ENCODE results near the gene DLEC1. TPM values are rescaled to one million over a fixed set of nuclear protein-coding genes. Genes with fewer than 3 reads are reported as not detected.

Gene DLEC1
- total and polyA plus RNA-seq, 4 donors: 1.2 to 8.4 (median 7.0) TPM

DNA sequence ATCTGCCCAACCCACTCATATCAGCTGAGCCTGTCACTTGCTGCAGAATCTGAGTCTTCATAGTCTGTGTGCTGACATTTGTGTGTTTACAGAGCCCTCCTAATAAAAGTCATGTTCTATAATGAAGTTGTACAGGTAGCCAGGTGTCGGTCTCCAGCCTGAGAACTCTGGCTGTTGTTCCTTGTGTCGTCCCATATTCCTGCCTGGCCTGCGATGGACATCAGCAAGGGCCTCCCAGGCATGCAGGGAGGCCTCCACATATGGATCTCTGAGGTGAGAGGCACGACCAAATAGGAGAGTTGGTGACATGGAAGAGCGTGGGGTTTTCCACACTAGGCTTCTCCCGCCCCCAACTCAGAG is 45.6 kb upstream of the DLEC1 start:
- 78% methylated on average over 4 of the region's 6 CpGs for WGBS (ENCODE audit: insufficient coverage)
- H3K27ac ChIP-seq (ENCODE audit: low read depth, low read length): peak overlapping the region; percentile 83
- H3K4me3 ChIP-seq (ENCODE audit: low read depth, low read length): peak overlapping the region; percentile 79

DNA sequence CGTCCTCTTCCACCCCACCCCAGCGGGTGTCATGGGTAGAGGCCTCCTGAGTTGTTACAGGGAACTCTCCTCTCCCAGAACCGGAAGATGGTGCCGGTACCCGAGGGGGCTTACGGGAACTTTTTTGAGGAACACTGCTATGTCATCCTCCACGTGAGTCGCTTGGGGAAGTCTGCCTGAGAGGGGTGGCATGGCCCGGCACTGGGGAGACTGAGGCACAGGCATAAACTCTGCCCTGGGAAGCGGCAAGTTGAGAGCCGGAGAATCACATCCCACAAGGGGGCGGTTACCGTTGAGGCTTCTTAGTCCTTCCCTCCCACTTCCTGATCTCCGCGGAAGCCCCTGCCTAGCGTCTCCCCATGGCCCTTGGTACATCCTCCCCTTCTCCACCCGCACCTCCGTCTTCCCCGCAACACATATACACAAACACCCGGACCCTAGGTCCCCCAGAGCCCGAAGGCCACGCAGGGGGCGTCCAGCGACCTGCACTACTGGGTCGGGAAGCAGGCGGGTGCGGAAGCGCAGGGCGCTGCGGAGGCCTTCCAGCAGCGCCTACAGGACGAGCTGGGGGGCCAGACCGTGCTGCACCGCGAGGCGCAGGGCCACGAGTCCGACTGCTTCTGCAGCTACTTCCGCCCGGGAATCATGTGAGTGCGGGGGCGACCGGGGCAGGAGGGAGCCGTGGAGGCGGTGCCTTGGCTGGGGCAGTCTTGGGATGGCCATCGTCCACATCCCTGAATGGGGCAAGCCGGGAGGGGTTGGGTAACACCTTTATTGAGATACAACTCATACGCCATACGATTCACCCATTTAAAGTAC is 45.0 kb upstream of the DLEC1 start:
- Histone ChIP-seq H3K27me3 (ENCODE audit: control insufficient read depth, insufficient read depth, low read length) (no peaks in the 10 kb centered on the region), H3K36me3 (ENCODE audit: control insufficient read depth, insufficient read depth, low read length) (peaks cover 13% of the 10 kb centered on the region), H3K9me3 (ENCODE audit: control insufficient read depth, insufficient read depth, low read length) (no peaks in the 10 kb centered on the region), H3K4me1 (ENCODE audit: control insufficient read depth, insufficient read depth, low read length) (peaks cover 26% of the 10 kb centered on the region), H3K27ac (ENCODE audit: low read depth, low read length) (peak overlapping the region; percentile 83), H3K4me3 (ENCODE audit: low read depth, low read length) (peak overlapping the region; percentile 79)
- DNase-seq (ENCODE audit: low read depth in 4 of 6, low spot score in 6 of 6): peak in 4 of 6 donors; percentile 31 to 83 (median 58)
- WGBS (ENCODE audit: insufficient coverage): 3% methylated on average over 42 of the region's 49 CpGs

More for the DNA sequence above, 45.6 kb upstream of the DLEC1 start:
- H3K9me3 ChIP-seq (ENCODE audit: control insufficient read depth, insufficient read depth, low read length): no peaks in the 10 kb centered on the region
- peaks cover 22% of the 10 kb centered on the region for H3K4me1 ChIP-seq (ENCODE audit: control insufficient read depth, insufficient read depth, low read length)
- H3K36me3 ChIP-seq (ENCODE audit: control insufficient read depth, insufficient read depth, low read length): peaks cover 13% of the 10 kb centered on the region
- no peak for DNase-seq (ENCODE audit: low read depth in 4 of 6, low spot score in 6 of 6)
- H3K27me3 ChIP-seq (ENCODE audit: control insufficient read depth, insufficient read depth, low read length): no peaks in the 10 kb centered on the region

DNA sequence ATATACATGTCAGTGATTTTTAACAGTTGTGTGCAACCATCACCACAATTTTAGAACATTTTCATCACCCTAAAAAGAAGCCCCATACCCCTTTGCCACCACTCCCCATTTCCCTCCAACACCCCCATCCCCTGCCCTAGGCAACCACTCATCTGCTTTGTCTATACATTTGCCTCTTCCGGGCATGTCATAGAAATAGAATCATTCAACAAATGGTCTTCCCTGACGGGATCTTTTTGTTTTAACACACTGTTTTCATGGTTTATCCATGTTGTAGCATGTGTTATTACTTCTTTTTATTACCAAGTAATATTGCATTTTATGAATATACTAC is 44.4 kb upstream of the DLEC1 start:
- Histone ChIP-seq H3K4me3 (ENCODE audit: low read depth, low read length) (peak overlapping the region; percentile 79), H3K4me1 (ENCODE audit: control insufficient read depth, insufficient read depth, low read length) (peaks cover 30% of the 10 kb centered on the region), H3K9me3 (ENCODE audit: control insufficient read depth, insufficient read depth, low read length) (no peaks in the 10 kb centered on the region), H3K27me3 (ENCODE audit: control insufficient read depth, insufficient read depth, low read length) (no peaks in the 10 kb centered on the region), H3K36me3 (ENCODE audit: control insufficient read depth, insufficient read depth, low read length) (peaks cover 14% of the 10 kb centered on the region), H3K27ac (ENCODE audit: low read depth, low read length) (peak overlapping the region; percentile 83)
- no CpG with 5 or more reads among the region's 2 CpGs for WGBS (ENCODE audit: insufficient coverage)
- DNase-seq (ENCODE audit: low read depth in 4 of 6, low spot score in 6 of 6): no peak

DNA sequence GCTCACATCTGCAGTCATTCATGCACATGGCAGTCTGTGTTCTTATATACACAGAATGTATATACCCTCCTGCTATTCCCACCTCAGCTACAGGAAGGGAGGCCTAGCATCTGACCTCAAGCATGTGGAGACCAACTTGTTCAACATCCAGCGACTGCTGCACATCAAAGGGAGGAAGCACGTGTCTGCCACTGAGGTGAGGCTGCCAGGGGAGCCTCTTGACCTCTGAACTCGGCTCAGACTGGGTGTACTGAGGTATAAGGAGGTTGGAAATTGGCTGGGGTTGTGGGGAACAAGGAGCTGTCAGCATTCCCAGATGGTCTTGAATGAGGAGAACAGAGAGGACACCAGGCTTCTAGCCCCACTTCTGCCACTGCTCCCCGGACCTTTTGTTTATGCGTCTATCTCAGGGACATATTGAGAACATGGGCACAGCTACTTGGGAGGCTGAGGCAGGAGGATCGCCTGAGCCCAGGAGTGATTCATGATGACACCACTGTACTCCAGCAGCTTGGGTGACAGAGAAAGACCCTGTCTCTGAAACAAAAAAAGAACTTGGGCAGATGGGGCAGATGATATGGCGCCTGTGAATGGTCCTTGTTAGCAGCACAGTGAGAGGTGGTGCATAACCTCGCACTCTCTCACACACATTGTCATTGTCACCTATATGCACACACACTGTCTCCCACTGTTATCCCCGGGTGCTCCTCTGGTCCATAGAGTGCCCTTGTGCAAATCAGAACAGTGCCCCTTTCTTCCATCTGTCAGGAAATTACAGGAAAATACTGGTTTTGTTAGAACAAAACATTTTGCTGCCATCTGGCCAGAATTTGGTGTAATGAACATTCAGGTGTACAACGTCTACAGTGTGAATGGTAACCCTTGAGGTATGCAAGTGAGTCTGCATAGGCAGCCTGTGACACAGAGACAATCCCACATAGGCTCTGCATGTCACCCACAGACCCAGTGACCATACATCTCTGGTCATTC is 43.1 kb upstream of the DLEC1 start:
- Histone ChIP-seq H3K27me3 (ENCODE audit: control insufficient read depth, insufficient read depth, low read length) (no peaks in the 10 kb centered on the region), H3K27ac (ENCODE audit: low read depth, low read length) (no peak overlapping the region), H3K36me3 (ENCODE audit: control insufficient read depth, insufficient read depth, low read length) (peaks cover 25% of the 10 kb centered on the region), H3K9me3 (ENCODE audit: control insufficient read depth, insufficient read depth, low read length) (no peaks in the 10 kb centered on the region), H3K4me1 (ENCODE audit: control insufficient read depth, insufficient read depth, low read length) (peaks cover 40% of the 10 kb centered on the region), H3K4me3 (ENCODE audit: low read depth, low read length) (no peak overlapping the region)
- DNase-seq (ENCODE audit: low read depth in 4 of 6, low spot score in 6 of 6): peak in 3 of 6 donors; percentile 23 to 66 (median 53)
- WGBS (ENCODE audit: insufficient coverage): 82% methylated on average over 7 of the region's 10 CpGs

DNA sequence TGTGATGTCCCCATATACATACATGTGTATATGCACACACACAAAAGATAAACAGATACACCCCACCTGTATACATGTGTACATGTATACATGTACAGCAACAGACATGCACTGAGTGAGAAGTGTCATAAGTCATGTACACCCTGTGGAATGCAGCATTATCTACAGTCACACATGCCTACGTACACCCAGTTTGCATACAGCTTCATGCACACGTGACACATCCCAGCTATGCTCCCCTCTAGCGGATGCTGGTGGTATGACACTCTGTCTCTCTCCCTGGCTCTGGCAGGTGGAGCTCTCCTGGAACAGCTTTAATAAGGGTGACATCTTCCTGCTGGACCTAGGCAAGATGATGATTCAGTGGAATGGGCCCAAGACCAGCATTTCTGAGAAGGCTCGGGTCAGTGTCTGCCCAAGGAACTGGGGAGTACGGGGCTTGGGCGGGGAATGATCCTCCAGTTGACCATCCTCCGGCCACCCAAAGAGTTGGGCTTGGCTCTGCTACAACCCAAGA is 42.2 kb upstream of the DLEC1 start:
- Histone ChIP-seq H3K27me3 (ENCODE audit: control insufficient read depth, insufficient read depth, low read length) (no peaks in the 10 kb centered on the region), H3K9me3 (ENCODE audit: control insufficient read depth, insufficient read depth, low read length) (no peaks in the 10 kb centered on the region), H3K36me3 (ENCODE audit: control insufficient read depth, insufficient read depth, low read length) (peaks cover 34% of the 10 kb centered on the region), H3K4me1 (ENCODE audit: control insufficient read depth, insufficient read depth, low read length) (peaks cover 48% of the 10 kb centered on the region), H3K4me3 (ENCODE audit: low read depth, low read length) (no peak overlapping the region), H3K27ac (ENCODE audit: low read depth, low read length) (no peak overlapping the region)
- 57% methylated on average over 7 of the region's 7 CpGs for WGBS (ENCODE audit: insufficient coverage)
- DNase-seq (ENCODE audit: low read depth in 4 of 6, low spot score in 6 of 6): peak in 4 of 6 donors; percentile 39 to 86 (median 66)

DNA sequence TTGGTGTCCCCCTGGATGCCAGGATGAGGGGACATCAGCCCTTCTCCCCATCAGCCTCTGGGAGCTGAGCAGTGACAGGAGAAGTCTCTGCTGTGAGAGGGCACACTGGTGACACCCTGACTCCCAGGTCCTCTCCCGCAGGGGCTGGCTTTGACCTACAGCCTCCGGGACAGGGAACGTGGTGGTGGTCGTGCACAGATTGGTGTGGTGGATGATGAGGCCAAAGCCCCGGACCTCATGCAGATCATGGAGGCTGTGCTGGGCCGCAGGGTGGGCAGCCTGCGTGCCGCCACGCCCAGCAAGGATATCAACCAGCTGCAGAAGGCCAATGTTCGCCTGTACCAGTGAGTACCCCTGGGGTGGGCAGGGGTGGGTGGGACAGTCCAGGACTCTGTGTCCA is 41.7 kb upstream of the DLEC1 start:
- WGBS (ENCODE audit: insufficient coverage): 93% methylated on average over 9 of the region's 10 CpGs
- no peak for DNase-seq (ENCODE audit: low read depth in 4 of 6, low spot score in 6 of 6)
- no peak overlapping the region for H3K27ac ChIP-seq (ENCODE audit: low read depth, low read length)
- H3K4me3 ChIP-seq (ENCODE audit: low read depth, low read length): no peak overlapping the region
- peaks cover 52% of the 10 kb centered on the region for H3K4me1 ChIP-seq (ENCODE audit: control insufficient read depth, insufficient read depth, low read length)
- no peaks in the 10 kb centered on the region for H3K9me3 ChIP-seq (ENCODE audit: control insufficient read depth, insufficient read depth, low read length)
- H3K36me3 ChIP-seq (ENCODE audit: control insufficient read depth, insufficient read depth, low read length): peaks cover 39% of the 10 kb centered on the region
- no peaks in the 10 kb centered on the region for H3K27me3 ChIP-seq (ENCODE audit: control insufficient read depth, insufficient read depth, low read length)

DNA sequence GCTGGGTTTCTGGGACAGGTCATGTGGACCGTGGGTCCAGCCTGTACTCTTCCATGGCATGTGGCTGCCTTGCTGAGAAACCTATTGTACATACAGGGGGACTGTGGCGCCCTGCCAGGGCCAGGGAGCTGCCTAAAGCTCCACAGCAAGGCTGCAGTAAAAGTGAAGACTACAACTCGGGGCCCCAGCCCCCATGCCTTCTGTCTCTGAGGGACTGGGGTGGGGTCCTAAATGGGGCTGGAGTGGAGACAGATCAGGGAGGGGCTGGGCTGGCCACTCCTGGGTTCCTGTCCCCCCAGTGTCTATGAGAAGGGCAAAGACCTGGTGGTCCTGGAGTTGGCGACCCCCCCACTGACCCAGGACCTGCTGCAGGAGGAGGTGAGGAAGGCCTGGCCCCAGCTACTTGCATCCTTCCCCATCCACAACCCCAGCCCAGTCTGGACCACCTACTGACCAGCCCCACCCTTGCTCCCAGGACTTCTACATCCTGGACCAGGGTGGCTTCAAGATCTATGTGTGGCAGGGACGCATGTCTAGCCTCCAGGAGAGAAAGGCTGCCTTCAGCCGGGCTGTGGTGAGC is 41.1 kb upstream of the DLEC1 start:
- peaks cover 57% of the 10 kb centered on the region for H3K4me1 ChIP-seq (ENCODE audit: control insufficient read depth, insufficient read depth, low read length)
- H3K4me3 ChIP-seq (ENCODE audit: low read depth, low read length): no peak overlapping the region
- WGBS (ENCODE audit: insufficient coverage): 88% methylated on average over 6 of the region's 6 CpGs
- H3K27ac ChIP-seq (ENCODE audit: low read depth, low read length): peak overlapping the region; percentile 45
- no peak for DNase-seq (ENCODE audit: low read depth in 4 of 6, low spot score in 6 of 6)
- peaks cover 45% of the 10 kb centered on the region for H3K36me3 ChIP-seq (ENCODE audit: control insufficient read depth, insufficient read depth, low read length)
- no peaks in the 10 kb centered on the region for H3K9me3 ChIP-seq (ENCODE audit: control insufficient read depth, insufficient read depth, low read length)
- H3K27me3 ChIP-seq (ENCODE audit: control insufficient read depth, insufficient read depth, low read length): no peaks in the 10 kb centered on the region

DNA sequence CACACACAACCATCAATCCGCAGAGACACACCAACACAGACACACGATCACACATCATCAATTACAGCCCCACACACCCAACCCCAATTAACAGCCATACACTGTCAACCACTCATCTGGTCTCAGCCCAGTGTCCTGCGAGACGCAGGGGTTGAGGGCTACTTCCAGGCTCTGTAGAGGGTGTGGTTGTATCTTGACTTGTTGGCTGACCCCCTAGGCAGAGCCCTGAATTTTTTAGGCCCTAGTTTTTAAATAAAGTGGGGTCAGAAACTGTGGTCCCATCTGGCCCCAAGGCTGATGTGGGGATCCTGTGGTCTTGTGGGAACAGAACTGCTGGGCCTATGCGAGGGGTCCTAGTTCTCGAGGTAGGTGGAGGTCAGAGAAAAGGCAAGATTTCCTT is 39.2 kb upstream of the DLEC1 start:
- Histone ChIP-seq H3K9me3 (ENCODE audit: control insufficient read depth, insufficient read depth, low read length) (no peaks in the 10 kb centered on the region), H3K4me1 (ENCODE audit: control insufficient read depth, insufficient read depth, low read length) (peaks cover 67% of the 10 kb centered on the region), H3K27me3 (ENCODE audit: control insufficient read depth, insufficient read depth, low read length) (no peaks in the 10 kb centered on the region), H3K4me3 (ENCODE audit: low read depth, low read length) (no peak overlapping the region), H3K36me3 (ENCODE audit: control insufficient read depth, insufficient read depth, low read length) (peaks cover 58% of the 10 kb centered on the region), H3K27ac (ENCODE audit: low read depth, low read length) (no peak overlapping the region)
- WGBS (ENCODE audit: insufficient coverage): 100% methylated on average over 1 of the region's 6 CpGs
- no peak for DNase-seq (ENCODE audit: low read depth in 4 of 6, low spot score in 6 of 6)

DNA sequence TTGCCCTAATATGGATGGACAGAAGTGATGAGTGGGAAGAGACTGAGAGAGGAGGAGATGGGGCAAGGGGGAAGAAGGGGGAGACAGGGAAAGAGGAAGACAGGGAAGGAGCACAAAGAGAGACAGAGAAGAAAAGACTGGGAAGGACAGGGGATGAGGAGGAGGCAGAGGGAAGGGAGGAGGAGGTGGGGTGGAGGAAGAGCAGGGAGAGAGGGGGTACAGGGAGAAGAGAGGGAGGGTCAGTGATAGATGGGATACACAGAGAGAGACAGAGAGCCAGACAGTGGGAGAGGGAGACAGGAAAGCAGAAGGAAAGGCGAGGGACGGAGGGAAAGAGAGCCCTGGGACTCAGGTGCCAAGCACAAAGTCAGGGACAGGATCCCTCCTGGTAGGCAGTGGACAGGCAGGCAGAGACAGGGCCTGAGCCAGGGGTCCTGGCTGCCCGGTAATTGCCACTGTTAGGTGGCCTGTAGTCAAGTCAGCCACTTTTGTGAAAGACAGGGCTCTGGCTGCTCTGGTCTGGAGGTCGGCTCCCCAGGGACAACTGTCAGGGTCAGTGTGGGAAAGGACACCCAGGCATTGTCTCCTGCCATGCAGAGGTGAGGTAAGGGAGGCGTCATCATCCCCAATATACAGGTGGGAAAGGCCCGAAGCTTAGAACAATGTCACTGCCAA is 38.6 kb upstream of the DLEC1 start:
- 90% methylated on average over 6 of the region's 6 CpGs for WGBS (ENCODE audit: insufficient coverage)
- Histone ChIP-seq H3K27ac (ENCODE audit: low read depth, low read length) (no peak overlapping the region), H3K36me3 (ENCODE audit: control insufficient read depth, insufficient read depth, low read length) (peaks cover 58% of the 10 kb centered on the region), H3K4me3 (ENCODE audit: low read depth, low read length) (no peak overlapping the region), H3K9me3 (ENCODE audit: control insufficient read depth, insufficient read depth, low read length) (no peaks in the 10 kb centered on the region), H3K27me3 (ENCODE audit: control insufficient read depth, insufficient read depth, low read length) (no peaks in the 10 kb centered on the region), H3K4me1 (ENCODE audit: control insufficient read depth, insufficient read depth, low read length) (peaks cover 72% of the 10 kb centered on the region)
- DNase-seq (ENCODE audit: low read depth in 4 of 6, low spot score in 6 of 6): no peak

Measured in spinal cord (tissue), 10 donors.